Cardiac muscle cell (in vitro differentiated cells and primary cell): ENCODE measurements around the gene ARL10. TPM values are rescaled to one million over a fixed set of nuclear protein-coding genes. Genes with fewer than 3 reads are reported as not detected.
A peak's percentile ranks its signal among the peaks of the same experiment; 100 is the strongest.

ENCODE experiments used
- DNase-seq, 2 donors: peaks; one replicate each; pipeline versions ENCODE4 v3.0.0 to v3.0.0-alpha.2; 2010 to 2017; ENCODE audit warnings: low read depth in 1 of 2, low spot score in 1 of 2
- H3K27ac ChIP-seq: fragments of 200-600 bp; sonication (generic); 2 replicates; pipeline ENCODE4 v1.5.1; 2016
- H3K27me3 ChIP-seq: fragments of 200-600 bp; sonication (generic); 2 replicates; pipeline ENCODE4 v1.6.0; 2016; ENCODE audit warnings: control low read depth
- H3K36me3 ChIP-seq: fragments of 200-600 bp; sonication (generic); 2 replicates; pipeline ENCODE4 v1.5.1; 2016; ENCODE audit warnings: control low read depth
- H3K4me1 ChIP-seq: fragments of 200-600 bp; sonication (generic); 2 replicates; pipeline ENCODE4 v1.8.1; 2017; ENCODE audit warnings: low read depth, mild to moderate bottlenecking, mixed run types
- H3K4me3 ChIP-seq: fragments of 200-600 bp; sonication (generic); 2 replicates; pipeline ENCODE4 v1.5.1; 2016; ENCODE audit warnings: mild to moderate bottlenecking
- H3K9me3 ChIP-seq: fragments of 200-600 bp; sonication (generic); 2 replicates; pipeline ENCODE4 v1.5.1; 2017; ENCODE audit warnings: low read depth, mild to moderate bottlenecking, control low read depth
- CTCF ChIP-seq: IDR thresholded peaks from 2 replicates; pipeline ENCODE4 v1.5.1; 2012; ENCODE audit warnings: low read depth, mild to moderate bottlenecking, low read length
- polyA plus RNA-seq: library from polyadenylated mRNA; unstranded; fragments of >200 nt; fragmentation: Nextera tagmentation; extraction: Ambion mirVana; gene quantifications from 2 replicates; pipeline ENCODE4 v1.2.1, GENCODE V29; 2016
- total RNA-seq: library from RNA; depleted of rRNA; stranded (reverse); fragments of >200 nt; gene quantifications from 2 replicates; pipeline ENCODE4 v1.2.3, GENCODE V29; 2016

Gene ARL10
- total and polyA plus RNA-seq, 2 experiments from 2014 or later, result 7.8 to 29.5 TPM

DNA sequence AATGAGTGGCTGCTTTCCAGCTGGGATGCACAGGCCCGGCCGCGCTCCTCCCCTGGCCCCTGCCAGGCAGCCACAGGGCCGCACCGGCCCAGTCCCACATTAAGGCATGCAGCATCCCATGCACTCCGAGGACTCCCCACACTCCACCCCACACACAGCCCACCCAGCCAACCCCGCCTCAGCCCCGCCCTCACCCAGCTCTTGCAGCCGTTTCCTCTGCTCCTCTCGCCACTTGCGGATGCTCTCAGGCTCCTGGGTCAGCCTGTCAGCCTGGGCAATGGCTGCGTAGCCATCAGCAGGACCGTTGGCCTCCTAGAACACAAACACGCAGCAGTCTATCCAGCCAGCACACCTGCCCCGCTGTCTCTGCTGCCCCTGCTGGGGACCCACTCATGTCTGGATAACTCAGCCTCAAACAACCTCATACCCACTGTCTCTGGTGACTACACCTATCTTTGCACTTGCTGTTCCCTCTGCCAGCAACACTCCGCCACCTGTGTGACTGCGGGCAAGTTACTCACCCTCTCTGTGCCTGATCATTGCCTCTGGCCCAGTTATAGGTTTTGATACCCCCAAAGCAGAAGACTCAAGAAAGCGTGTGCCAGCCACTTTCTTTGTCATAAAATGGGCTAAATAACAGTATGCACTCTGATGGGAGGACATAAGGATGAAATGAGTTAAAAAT is 32.6 kb downstream of the ARL10 start:
- no peaks in the 10 kb centered on the region for H3K36me3 ChIP-seq

GRCh38 chr5:176400382-176401156 is 35.3 kb downstream of the ARL10 start:
- Histone ChIP-seq H3K9me3 (no peaks in the 10 kb centered on the region), H3K4me1 (peaks cover 18% of the 10 kb centered on the region), H3K4me3 (no peak overlapping the region), H3K36me3 (no peaks in the 10 kb centered on the region), H3K27ac (peak overlapping the region; percentile 53), H3K27me3 (no peaks in the 10 kb centered on the region)
- TF ChIP-seq CTCF, result no peak
- no peak for DNase-seq

More for the DNA sequence above, 32.6 kb downstream of the ARL10 start:
- DNase-seq, result no peak
- TF ChIP-seq CTCF, result no peak
- Histone ChIP-seq H3K4me1 (peaks cover 28% of the 10 kb centered on the region), H3K4me3 (no peak overlapping the region), H3K27ac (no peak overlapping the region), H3K9me3 (no peaks in the 10 kb centered on the region), H3K27me3 (no peaks in the 10 kb centered on the region)

- TF ChIP-seq CTCF, result no peak
- no peak for DNase-seq
- H3K4me1 ChIP-seq, result peaks cover 12% of the 10 kb centered on the region
- H3K9me3 ChIP-seq, result no peaks in the 10 kb centered on the region
- H3K27ac ChIP-seq, result peak overlapping the region; percentile 53
- H3K36me3 ChIP-seq, result no peaks in the 10 kb centered on the region
- no peak overlapping the region for H3K4me3 ChIP-seq
- no peaks in the 10 kb centered on the region for H3K27me3 ChIP-seq
Measured at GRCh38 chr5:176401281-176402205, 36.3 kb downstream of the ARL10 start.

DNA sequence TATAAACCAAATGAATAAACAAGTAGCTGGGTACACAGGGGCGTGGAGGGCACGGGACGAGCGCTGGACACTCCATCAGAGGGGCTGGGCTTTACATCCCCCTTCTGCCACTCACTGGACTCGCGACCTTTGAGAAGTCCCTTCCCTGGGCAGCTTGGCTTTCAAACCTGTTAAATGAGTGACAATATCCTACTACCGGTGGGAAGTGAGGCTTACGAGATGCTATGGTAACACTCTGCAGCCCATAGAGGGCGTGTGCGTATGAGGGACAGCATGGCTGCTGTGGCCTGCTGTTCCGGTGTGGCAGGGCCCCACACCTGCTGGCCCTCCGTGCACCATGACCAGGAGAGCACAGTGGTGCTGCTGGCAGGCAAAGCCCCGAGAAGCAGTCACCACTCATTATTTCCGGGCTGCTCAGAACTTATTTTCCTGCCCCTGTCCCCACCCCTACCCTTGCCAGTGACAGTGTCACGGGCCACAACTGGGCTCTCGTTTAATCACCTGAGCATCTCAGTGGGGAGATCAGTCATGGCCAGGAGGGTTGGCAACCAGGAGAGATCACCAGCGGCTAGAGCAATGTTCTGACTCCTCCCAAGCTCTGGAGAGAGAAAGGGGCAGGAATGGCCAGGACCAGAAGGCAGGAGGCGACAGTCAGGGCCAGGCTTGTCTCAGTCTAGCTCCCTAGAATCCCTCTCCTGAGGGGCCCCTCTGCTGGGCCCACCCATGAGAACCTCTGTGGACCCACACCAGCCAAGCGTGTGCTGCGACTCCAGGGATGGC is 40.6 kb downstream of the ARL10 start:
- Histone ChIP-seq H3K36me3 (no peaks in the 10 kb centered on the region), H3K9me3 (no peaks in the 10 kb centered on the region), H3K4me1 (peaks cover 10% of the 10 kb centered on the region), H3K27me3 (no peaks in the 10 kb centered on the region), H3K4me3 (no peak overlapping the region), H3K27ac (no peak overlapping the region)
- DNase-seq, result no peak
- no peak for TF ChIP-seq CTCF
